GM23248 (cell line): ENCODE results near the gene MRGPRG.

ENCODE experiments used
- EZH2 ChIP-seq: fragments of 200-600 bp; sonication (generic); IDR thresholded peaks from 2 replicates; pipeline ENCODE4 v1.6.1; 2018; ENCODE audit warnings: antibody characterized with exemption, mild to moderate bottlenecking; ENCODE audit not compliant: insufficient read depth, poor library complexity, severe bottlenecking
- EZH2phosphoT487 ChIP-seq: fragments of 200-600 bp; sonication (generic); IDR thresholded peaks from 2 replicates; pipeline ENCODE4 v1.6.1; 2018; ENCODE audit warnings: antibody characterized with exemption, moderate library complexity, mild to moderate bottlenecking, low read depth; ENCODE audit not compliant: insufficient read depth

- peak; percentile 17 for TF ChIP-seq EZH2
- TF ChIP-seq EZH2phosphoT487: no peak
Observed at GRCh38 chr11:3202759-3203158, 15.9 kb downstream of the MRGPRG start.
